Measurements from ENCODE around the gene HES3. TPM values are rescaled to one million over a fixed set of nuclear protein-coding genes. Genes with fewer than 3 reads are reported as not detected.

The HES3 gene
- total RNA-seq, 1 donor: not detected

DNA sequence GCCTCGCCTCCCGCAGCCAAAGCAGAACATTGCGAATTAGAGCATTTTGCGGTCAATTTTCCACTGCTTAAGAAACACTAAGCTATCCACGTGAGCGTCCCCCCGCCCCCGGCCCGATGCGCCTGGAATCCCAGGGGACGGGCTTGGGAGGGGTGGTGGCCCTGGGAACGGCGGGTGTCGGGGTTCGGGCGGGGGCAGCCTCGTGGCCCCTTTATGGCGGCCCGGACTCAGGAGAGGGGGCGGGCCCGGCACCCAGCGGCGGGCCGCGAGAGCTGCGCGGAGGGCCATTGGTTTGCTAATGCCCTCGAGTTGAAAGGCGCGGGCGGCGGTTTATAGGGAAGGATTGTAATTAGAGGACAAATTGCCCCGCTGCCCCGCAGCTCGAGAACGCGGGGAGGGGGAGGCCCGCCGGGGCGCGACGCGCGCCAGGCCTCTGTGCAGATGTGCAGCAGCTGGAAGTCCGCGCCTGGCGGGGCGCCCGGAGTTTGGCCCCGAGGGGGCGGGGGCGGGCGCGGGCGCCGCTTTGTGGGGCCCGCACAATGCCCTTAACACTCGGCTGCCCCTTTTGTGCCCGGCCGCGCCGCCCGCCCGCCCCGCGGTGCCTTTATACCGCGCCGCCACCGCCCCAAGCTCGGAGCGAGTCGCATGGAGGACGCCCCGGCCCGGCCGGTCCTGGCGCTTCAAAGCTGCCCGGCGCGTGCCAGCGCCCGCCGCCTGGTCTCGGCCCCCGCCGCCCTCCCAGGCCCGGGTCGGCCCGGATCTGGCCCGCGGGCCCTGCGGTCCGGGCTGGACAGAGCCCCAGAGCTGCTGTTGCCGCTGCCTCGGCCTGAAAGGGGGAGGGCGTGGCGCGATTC is 1.9 kb upstream of the HES3 start:
- H3K4me3 ChIP-seq (ENCODE audit: low read depth, low read length): no peak overlapping the region
- no peak for DNase-seq (ENCODE audit: low read depth)
- no peak for TF ChIP-seq CTCF (IDR thresholded peaks at IDR 0.05; ENCODE audit: insufficient read depth, low read depth, low read length)

GRCh38 chr1:6243053-6243834 is 735 bp upstream of the HES3 start:
- no peak for DNase-seq (ENCODE audit: low read depth)
- no peak for TF ChIP-seq CTCF (IDR thresholded peaks at IDR 0.05; ENCODE audit: insufficient read depth, low read depth, low read length)
- no peak overlapping the region for H3K4me3 ChIP-seq (ENCODE audit: low read depth, low read length)

- no peak overlapping the region for H3K4me3 ChIP-seq (ENCODE audit: low read depth, low read length)
- no peak for DNase-seq (ENCODE audit: low read depth)
- no peak for TF ChIP-seq CTCF (IDR thresholded peaks at IDR 0.05; ENCODE audit: insufficient read depth, low read depth, low read length)
These were observed 546 bp downstream of the HES3 start for GRCh38 chr1:6244401-6245049.

- peak; percentile 84 for TF ChIP-seq CTCF (IDR thresholded peaks at IDR 0.05; ENCODE audit: insufficient read depth, low read depth, low read length)
These were observed 1.3 kb downstream of the HES3 start for GRCh38 chr1:6245086-6245868.

DNA sequence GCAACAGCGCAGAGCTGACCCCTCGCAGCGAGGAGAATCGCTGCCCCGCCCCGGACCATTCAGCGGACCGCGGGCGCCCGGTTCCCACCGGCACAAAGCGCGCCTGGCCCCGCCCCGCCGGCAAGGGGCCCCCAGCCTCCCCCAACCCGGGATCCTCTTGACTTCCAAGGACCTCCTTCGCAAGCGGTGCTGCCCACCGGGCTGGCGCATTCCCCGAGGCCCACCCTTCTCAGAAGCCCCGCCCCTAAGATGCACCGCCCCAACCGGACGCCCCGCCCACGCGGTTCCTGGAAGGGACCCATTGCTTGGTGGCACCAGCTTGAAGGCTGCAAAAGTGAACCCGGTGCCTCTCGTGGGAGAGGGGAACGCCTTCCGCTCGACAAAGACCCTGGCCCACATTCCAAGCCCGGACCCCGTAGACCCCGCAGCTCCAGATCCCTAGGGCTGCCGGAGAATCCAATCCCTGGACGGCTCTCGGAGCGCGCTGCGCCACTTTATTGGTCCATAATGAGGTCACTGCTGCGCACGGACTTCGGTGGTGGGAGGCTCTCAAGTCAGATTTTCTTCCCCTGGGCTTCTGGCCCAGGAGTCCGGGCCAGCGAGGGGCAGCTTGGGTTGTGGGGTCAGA is 2.0 kb downstream of the HES3 start:
- H3K4me3 ChIP-seq (ENCODE audit: low read depth, low read length): peak overlapping the region; percentile 53
- TF ChIP-seq CTCF (IDR thresholded peaks at IDR 0.05; ENCODE audit: insufficient read depth, low read depth, low read length): no peak
- no peak for DNase-seq (ENCODE audit: low read depth)

More at GRCh38 chr1:6245086-6245868, 1.3 kb downstream of the HES3 start:
- peak overlapping the region; percentile 53 for H3K4me3 ChIP-seq (ENCODE audit: low read depth, low read length)
- peak; percentile 73 for DNase-seq (ENCODE audit: low read depth)

All from fibroblast of villous mesenchyme (primary cell).